Coronary artery (tissue), 2 donors: ENCODE measurements around the gene KIRREL3.

Source experiments
- DNase-seq: peaks from one replicate; pipeline ENCODE4 v3.0.0-alpha.2; 2017; ENCODE audit warnings: low spot score
- H3K27ac ChIP-seq, 2 donors: fragments of 200-600 bp; sonication (generic); one replicate each; pipeline ENCODE4 v1.5.1; 2016 to 2019
- H3K4me3 ChIP-seq: fragments of 200-600 bp; sonication (generic); 2 replicates; pipeline ENCODE4 v1.5.1; 2016; ENCODE audit warnings: mild to moderate bottlenecking, moderate library complexity
- CTCF ChIP-seq: fragments of 200-600 bp; sonication (generic); IDR thresholded peaks from one replicate; pipeline ENCODE4 v1.5.1; 2019; ENCODE audit warnings: antibody characterized with exemption

Gene KIRREL3

GRCh38 chr11:126533560-126533959, 467.0 kb downstream of the KIRREL3 start:
- DNase-seq = no peak
- TF ChIP-seq CTCF = no peak
- H3K4me3 ChIP-seq = no peak overlapping the region
- H3K27ac ChIP-seq = no peak overlapping the region

- no peak overlapping the region for H3K27ac ChIP-seq
- H3K4me3 ChIP-seq = no peak overlapping the region
- no peak for TF ChIP-seq CTCF
- DNase-seq = no peak
Observed at GRCh38 chr11:126530416-126530815, 470.2 kb downstream of the KIRREL3 start.

- no peak overlapping the region for H3K4me3 ChIP-seq
- no peak overlapping the region for H3K27ac ChIP-seq
- DNase-seq = no peak
- TF ChIP-seq CTCF = no peak
Observed at GRCh38 chr11:126529037-126529436, 471.5 kb downstream of the KIRREL3 start.

GRCh38 chr11:126528075-126528474, 472.5 kb downstream of the KIRREL3 start:
- no peak for DNase-seq
- no peak overlapping the region for H3K27ac ChIP-seq
- H3K4me3 ChIP-seq = no peak overlapping the region
- no peak for TF ChIP-seq CTCF

GRCh38 chr11:126527651-126528050, 472.9 kb downstream of the KIRREL3 start:
- no peak for DNase-seq
- H3K27ac ChIP-seq = no peak overlapping the region

GRCh38 chr11:126526471-126526870, 474.1 kb downstream of the KIRREL3 start:
- TF ChIP-seq CTCF = no peak
- no peak for DNase-seq
- Histone ChIP-seq H3K27ac (no peak overlapping the region), H3K4me3 (no peak overlapping the region)

More at GRCh38 chr11:126527651-126528050, 472.9 kb downstream of the KIRREL3 start:
- no peak overlapping the region for H3K4me3 ChIP-seq
- no peak for TF ChIP-seq CTCF

GRCh38 chr11:126525702-126526101, 474.9 kb downstream of the KIRREL3 start:
- no peak for TF ChIP-seq CTCF
- DNase-seq = no peak
- no peak overlapping the region for H3K4me3 ChIP-seq
- no peak overlapping the region for H3K27ac ChIP-seq
